ENCODE measurements around the gene MRI1. TPM values are rescaled to one million over a fixed set of nuclear protein-coding genes. Genes with fewer than 3 reads are reported as not detected.

MRI1 gene
- total RNA-seq, 1 experiment from 2014 or later: 19.2 TPM

Other genes starting within 250 kb of the MRI1 start
- gene C19orf53, start 9.9 kb downstream of the MRI1 start, total RNA-seq (2014; rRNA removed; shearing (Covaris generic)): 222 and 261 TPM in 2 replicates
- 4.5 and 6.8 TPM in 2 replicates for gene ZSWIM4, start 30.9 kb downstream of the MRI1 start, total RNA-seq (2014; rRNA removed; shearing (Covaris generic))
- gene NANOS3, start 112.6 kb downstream of the MRI1 start, total RNA-seq (2014; rRNA removed; shearing (Covaris generic)): not detected in 2 replicates
- 0.48 and 3.0 TPM in 2 replicates for gene BRME1, start 141.6 kb downstream of the MRI1 start, total RNA-seq (2014; rRNA removed; shearing (Covaris generic))
- 29.7 and 30.8 TPM in 2 replicates for gene CC2D1A, start 141.7 kb downstream of the MRI1 start, total RNA-seq (2014; rRNA removed; shearing (Covaris generic))
- 1.1 and 2.7 TPM in 2 replicates for gene PODNL1, start 173.9 kb downstream of the MRI1 start, total RNA-seq (2014; rRNA removed; shearing (Covaris generic))
- gene DCAF15, start 188.0 kb downstream of the MRI1 start, total RNA-seq (2014; rRNA removed; shearing (Covaris generic)): 41.3 and 41.6 TPM in 2 replicates
- gene RFX1, start 241.8 kb downstream of the MRI1 start, total RNA-seq (2014; rRNA removed; shearing (Covaris generic)): 1.7 and 2.2 TPM in 2 replicates